ENCODE results near the gene PDF.

- TF ChIP-seq CTCF (IDR thresholded peaks at IDR 0.05) (no peak), EZH2 (IDR thresholded peaks at IDR 0.05; ENCODE audit: borderline replicate concordance, insufficient read depth, low read depth, low read length, poor library complexity, severe bottlenecking) (no peak)
Observed at GRCh38 chr16:69351309-69352027, 21.1 kb upstream of the PDF start, which contains the start of gene TMED6.

Measured in B cell (primary cell).